Measurements from ENCODE around the gene IFNA13.
A peak's percentile ranks its signal among the peaks of the same experiment; 100 is the strongest.
"Not testable (repeated sequence)": the region's sequence is repeated elsewhere in the genome, so short reads cannot be mapped to it uniquely, and the experiment has no call there.

Gene IFNA13

GRCh38 chr9:21395778-21396717, 28.2 kb upstream of the IFNA13 start:
- peak overlapping the region; percentile 58 for H3K4me3 ChIP-seq (ENCODE audit: low read depth, low read length)
- no peak for DNase-seq (ENCODE audit: low read depth, low spot score)
- ChIA-PET CTCF (interaction anchor here (0.6 to 2.0 kb wide), 38 partner anchors 9 to 1470 kb away, joined by 3 to 17 read pairs (median 4); no protein-coding TSS in a partner anchor), POLR2A (interaction anchor here (1.0 to 1.4 kb wide), 2 partner anchors 61 to 62 kb away, joined by 3 to 4 read pairs; partner anchors contain the start of gene KLHL9)
- peak; percentile 75 for TF ChIP-seq CTCF (IDR thresholded peaks at IDR 0.05; ENCODE audit: insufficient read depth, low read length, missing control alignments)

GRCh38 chr9:21392270-21392669, 24.4 kb upstream of the IFNA13 start:
- peak; percentile 18 for TF ChIP-seq CTCF (IDR thresholded peaks at IDR 0.05; ENCODE audit: insufficient read depth, low read length, missing control alignments)
- POLR2A ChIA-PET, result no interaction called here
- no peak for DNase-seq (ENCODE audit: low read depth, low spot score)
- CTCF ChIA-PET, result interaction anchor here (1.0 kb wide), 1 partner anchor 55 kb away, joined by 3 read pairs; no protein-coding TSS in a partner anchor
- no peak overlapping the region for H3K4me3 ChIP-seq (ENCODE audit: low read depth, low read length)

GRCh38 chr9:21385131-21385670, 17.3 kb upstream of the IFNA13 start, which contains the start of gene IFNA2:
IFNA2 (minus strand) TSS chr9:21385398; CDS start chr9:21385329, 69 bp downstream.
- no peak within 1 kb of the TSS for H3K4me3 ChIP-seq (ENCODE audit: low read depth, low read length)
- CTCF ChIA-PET, result interaction anchor here (1.3 kb wide), 1 partner anchor 11 kb away, joined by 5 read pairs; no protein-coding TSS in a partner anchor
- TF ChIP-seq CTCF (IDR thresholded peaks at IDR 0.05; ENCODE audit: insufficient read depth, low read length, missing control alignments), result no peak
- POLR2A ChIA-PET, result no interaction called here
- no peak for DNase-seq (ENCODE audit: low read depth, low spot score)

GRCh38 chr9:21383627-21384026, 15.8 kb upstream of the IFNA13 start:
- ChIA-PET POLR2A (no interaction called here), CTCF (no interaction called here)
- no peak for DNase-seq (ENCODE audit: low read depth, low spot score)
- H3K4me3 ChIP-seq (ENCODE audit: low read depth, low read length), result no peak overlapping the region
- no peak for TF ChIP-seq CTCF (IDR thresholded peaks at IDR 0.05; ENCODE audit: insufficient read depth, low read length, missing control alignments)

GRCh38 chr9:21381448-21382339, 13.8 kb upstream of the IFNA13 start:
- H3K4me3 ChIP-seq (ENCODE audit: low read depth, low read length), result no peak overlapping the region
- ChIA-PET CTCF (interaction anchor here (1.0 to 1.2 kb wide), 2 partner anchors 14 kb away, joined by 3 read pairs; no protein-coding TSS in a partner anchor), POLR2A (no interaction called here)
- TF ChIP-seq CTCF (IDR thresholded peaks at IDR 0.05; ENCODE audit: insufficient read depth, low read length, missing control alignments), result no peak
- no peak for DNase-seq (ENCODE audit: low read depth, low spot score)

GRCh38 chr9:21371467-21371866, 3.6 kb upstream of the IFNA13 start:
- DNase-seq (ENCODE audit: low read depth, low spot score); H3K4me3 ChIP-seq (ENCODE audit: low read depth, low read length); POLR2A ChIA-PET: not testable (repeated sequence)
- CTCF ChIA-PET, result interaction anchor here (1.1 kb wide), 1 partner anchor 8 kb away, joined by 3 read pairs; no protein-coding TSS in a partner anchor

- H3K4me3 ChIP-seq (ENCODE audit: low read depth, low read length); DNase-seq (ENCODE audit: low read depth, low spot score); CTCF ChIA-PET; POLR2A ChIA-PET: not testable (repeated sequence)
Observed at GRCh38 chr9:21367169-21367568, 688 bp downstream of the IFNA13 start.
